ENCODE measurements around the gene CCND3.

The CCND3 gene

DNA sequence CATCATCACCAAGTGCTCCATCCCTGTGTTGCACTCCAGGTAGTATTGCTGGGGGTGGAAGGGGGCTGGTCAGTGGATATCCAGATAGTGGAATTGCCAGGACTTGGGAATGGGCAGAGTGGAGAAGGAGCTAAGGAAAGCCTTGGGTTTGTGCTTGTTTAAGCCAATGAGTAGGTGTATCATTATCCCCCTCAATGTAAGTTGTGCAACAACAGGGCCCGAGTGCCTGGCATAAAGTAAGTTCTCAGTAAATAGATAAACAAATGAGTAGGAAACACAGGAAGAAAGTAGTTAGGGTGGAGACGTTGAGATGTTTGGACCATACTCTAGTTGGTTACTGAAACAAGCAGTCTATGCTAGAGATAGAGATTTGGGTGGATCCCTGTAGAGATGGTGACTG lies 9.8 kb downstream of the CCND3 start:
- H3K36me3 ChIP-seq (ENCODE audit: insufficient read depth, low read length): peaks cover 81% of the 10 kb centered on the region
- no peak overlapping the region for H3K4me3 ChIP-seq (ENCODE audit: low read length)
- no peaks in the 10 kb centered on the region for H3K9me3 ChIP-seq (ENCODE audit: low read length)

DNA sequence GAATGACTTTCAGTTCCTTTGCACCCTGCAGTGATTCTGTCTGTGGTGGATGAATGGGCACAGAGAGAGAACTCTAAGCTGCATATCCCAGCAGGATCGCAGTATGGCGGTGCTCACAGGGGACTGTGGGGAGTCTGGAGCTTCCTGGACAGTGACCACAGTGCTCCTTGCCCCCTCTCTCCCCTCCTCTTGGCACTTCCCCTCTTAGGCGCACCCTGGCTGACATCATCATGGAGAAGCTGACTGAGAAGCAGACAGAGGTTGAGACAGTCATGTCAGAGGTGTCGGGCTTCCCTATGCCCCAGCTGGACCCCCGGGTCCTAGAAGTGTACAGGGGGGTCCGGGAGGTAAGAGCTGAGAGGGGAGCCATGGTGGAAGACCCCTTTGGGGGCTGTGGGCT lies 11.7 kb downstream of the CCND3 start:
- H3K4me3 ChIP-seq (ENCODE audit: low read length): no peak overlapping the region
- peaks cover 83% of the 10 kb centered on the region for H3K36me3 ChIP-seq (ENCODE audit: insufficient read depth, low read length)
- H3K4me1 ChIP-seq (ENCODE audit: insufficient read depth, low read length): peaks cover 3% of the 10 kb centered on the region
- no peaks in the 10 kb centered on the region for H3K27me3 ChIP-seq (ENCODE audit: insufficient read depth, low read length)
- no peaks in the 10 kb centered on the region for H3K9me3 ChIP-seq (ENCODE audit: low read length)
- no peak overlapping the region for H2AFZ ChIP-seq (ENCODE audit: low read depth, low read length)

More for the DNA sequence above, 9.8 kb downstream of the CCND3 start:
- Histone ChIP-seq H3K27me3 (ENCODE audit: insufficient read depth, low read length) (no peaks in the 10 kb centered on the region), H2AFZ (ENCODE audit: low read depth, low read length) (no peak overlapping the region), H3K4me1 (ENCODE audit: insufficient read depth, low read length) (peaks cover 13% of the 10 kb centered on the region)

DNA sequence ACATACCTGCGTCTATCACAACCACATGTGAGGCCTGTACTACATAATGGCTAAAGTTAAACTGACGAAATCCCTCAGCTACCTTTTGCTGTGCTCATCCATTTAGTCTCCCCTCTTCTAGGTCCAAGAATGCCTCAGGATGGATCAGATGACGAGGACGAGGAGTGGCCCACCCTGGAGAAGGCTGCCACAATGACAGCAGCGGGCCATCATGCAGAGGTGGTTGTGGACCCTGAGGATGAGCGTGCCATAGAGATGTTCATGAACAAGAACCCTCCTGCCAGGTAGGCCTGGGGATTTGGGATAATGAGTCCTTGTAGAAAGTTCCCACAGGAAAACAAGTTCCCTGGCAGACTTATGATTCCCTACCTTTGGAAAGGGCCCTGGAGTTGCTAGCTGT lies 14.4 kb downstream of the CCND3 start:
- Histone ChIP-seq H2AFZ (ENCODE audit: low read depth, low read length) (no peak overlapping the region), H3K36me3 (ENCODE audit: insufficient read depth, low read length) (peaks cover 74% of the 10 kb centered on the region), H3K4me3 (ENCODE audit: low read length) (no peak overlapping the region)

DNA sequence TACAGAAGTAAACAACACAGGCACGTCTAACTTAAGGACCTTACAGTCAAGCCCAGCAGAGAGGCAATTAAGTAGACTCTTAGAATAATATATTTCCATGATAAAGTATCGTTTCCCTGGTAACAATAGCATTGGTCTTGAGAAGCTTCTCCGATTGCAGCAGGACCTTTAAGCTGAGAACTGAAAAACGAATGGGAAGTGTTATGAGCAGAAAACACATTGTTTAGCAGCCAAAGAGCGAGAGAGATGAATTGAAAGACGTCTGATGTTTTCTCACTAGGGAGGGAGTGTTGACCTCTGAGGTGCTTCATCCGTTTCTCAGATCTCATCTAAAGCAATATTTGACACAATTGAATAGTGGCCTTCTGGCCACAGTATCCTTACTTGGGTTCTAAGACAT lies 19.5 kb downstream of the CCND3 start:
- peaks cover 23% of the 10 kb centered on the region for H3K36me3 ChIP-seq (ENCODE audit: insufficient read depth, low read length)
- H3K4me1 ChIP-seq (ENCODE audit: insufficient read depth, low read length): peaks cover 32% of the 10 kb centered on the region
- H3K9me3 ChIP-seq (ENCODE audit: low read length): no peaks in the 10 kb centered on the region
- no peak overlapping the region for H2AFZ ChIP-seq (ENCODE audit: low read depth, low read length)
- peak overlapping the region; percentile 64 for H3K4me3 ChIP-seq (ENCODE audit: low read length)
- no peaks in the 10 kb centered on the region for H3K27me3 ChIP-seq (ENCODE audit: insufficient read depth, low read length)

More for the DNA sequence above, 14.4 kb downstream of the CCND3 start:
- Histone ChIP-seq H3K9me3 (ENCODE audit: low read length) (no peaks in the 10 kb centered on the region), H3K4me1 (ENCODE audit: insufficient read depth, low read length) (peaks cover 16% of the 10 kb centered on the region), H3K27me3 (ENCODE audit: insufficient read depth, low read length) (no peaks in the 10 kb centered on the region)

DNA sequence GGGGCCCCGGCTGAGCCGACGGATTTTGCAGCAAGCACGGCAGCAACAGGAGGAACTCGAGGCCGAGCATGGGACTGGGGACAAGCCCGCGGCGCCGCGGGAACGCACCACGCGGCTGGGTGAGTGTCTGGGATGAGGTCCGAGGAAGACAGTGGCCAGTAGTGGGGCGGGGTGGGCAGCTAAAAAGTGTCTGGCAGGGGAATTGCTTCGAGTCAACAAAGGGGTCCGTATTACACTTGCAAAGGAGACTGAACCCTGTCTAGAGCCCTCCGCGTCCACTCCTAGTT lies 20.0 kb downstream of the CCND3 start:
- Histone ChIP-seq H3K27me3 (ENCODE audit: insufficient read depth, low read length) (no peaks in the 10 kb centered on the region), H3K9me3 (ENCODE audit: low read length) (no peaks in the 10 kb centered on the region), H3K4me1 (ENCODE audit: insufficient read depth, low read length) (peaks cover 32% of the 10 kb centered on the region), H3K36me3 (ENCODE audit: insufficient read depth, low read length) (peaks cover 21% of the 10 kb centered on the region), H2AFZ (ENCODE audit: low read depth, low read length) (peak overlapping the region; percentile 82), H3K4me3 (ENCODE audit: low read length) (peak overlapping the region; percentile 64)

DNA sequence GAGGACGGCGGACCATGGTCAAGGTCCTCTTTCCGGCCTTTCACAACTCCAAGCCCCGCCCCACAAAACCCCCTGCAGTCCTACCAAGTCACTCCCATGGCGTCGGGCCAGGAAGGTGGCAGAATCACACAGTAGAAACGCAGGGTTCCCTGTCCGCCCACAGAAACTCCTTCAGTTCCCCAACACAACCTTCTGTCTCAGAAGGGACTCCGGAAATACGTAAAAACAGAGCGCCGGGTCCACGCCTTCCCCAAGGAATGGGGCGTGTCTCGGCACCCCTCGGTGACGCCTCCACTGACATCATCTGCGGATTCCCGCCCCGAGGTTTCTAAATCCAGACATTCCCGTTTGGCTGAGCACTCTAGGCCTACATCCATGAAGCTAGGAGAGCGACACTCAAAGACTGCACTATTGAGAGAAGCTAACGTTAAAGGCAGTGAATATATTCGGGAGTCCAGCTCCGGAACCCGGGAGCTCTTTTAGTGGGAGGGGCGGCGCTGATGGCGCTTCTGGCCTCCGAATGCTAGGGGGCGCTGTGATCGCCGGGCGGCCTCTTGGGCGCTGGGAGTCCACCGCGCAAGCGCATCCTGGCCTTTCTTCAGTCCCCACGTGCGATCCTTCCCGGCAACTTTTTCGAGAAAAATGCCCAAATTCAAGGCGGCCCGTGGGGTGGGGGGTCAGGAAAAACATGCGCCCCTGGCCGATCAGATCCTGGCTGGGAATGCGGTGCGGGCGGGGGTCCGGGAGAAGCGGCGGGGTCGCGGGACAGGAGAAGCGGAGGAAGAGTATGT lies 20.5 kb downstream of the CCND3 start, which contains the start of the genes BYSL and MED20:
TSS of gene BYSL (plus strand) at position 579 of the 791 bp plus-strand sequence. CDS start at position 643, 64 bp downstream.
TSS of gene MED20 (minus strand) at position 219 of the 791 bp plus-strand sequence. CDS start at position 98, 121 bp downstream.
- peak within 1 kb of the TSS; percentile 82 for H2AFZ ChIP-seq (ENCODE audit: low read depth, low read length)
- no peaks in the 10 kb centered on the region for H3K9me3 ChIP-seq (ENCODE audit: low read length)
- peaks cover 32% of the 10 kb centered on the region for H3K4me1 ChIP-seq (ENCODE audit: insufficient read depth, low read length)
- peak within 1 kb of the TSS; percentile 64 for H3K4me3 ChIP-seq (ENCODE audit: low read length)
- H3K36me3 ChIP-seq (ENCODE audit: insufficient read depth, low read length): peaks cover 22% of the 10 kb centered on the region
- H3K27me3 ChIP-seq (ENCODE audit: insufficient read depth, low read length): no peaks in the 10 kb centered on the region

DNA sequence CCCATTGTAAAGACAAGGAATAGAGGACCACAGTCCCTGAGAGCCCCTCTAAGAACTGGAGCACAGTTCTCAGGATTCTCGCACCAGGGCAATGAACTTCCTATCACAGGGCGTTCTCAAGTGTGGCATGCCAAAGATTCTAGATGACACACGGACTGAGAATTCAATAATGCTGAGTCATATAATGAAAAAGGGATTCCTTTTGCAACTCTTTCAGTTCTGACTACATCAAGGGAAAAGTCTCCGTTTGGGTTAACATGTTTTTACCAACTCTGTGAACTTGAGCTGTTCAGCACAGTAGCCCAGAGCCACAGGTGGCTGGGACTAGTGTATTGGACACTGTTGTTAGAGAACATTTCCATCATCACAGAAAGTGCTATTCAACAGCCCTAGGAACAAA lies 24.1 kb downstream of the CCND3 start:
- Histone ChIP-seq H3K4me1 (ENCODE audit: insufficient read depth, low read length) (peaks cover 19% of the 10 kb centered on the region), H2AFZ (ENCODE audit: low read depth, low read length) (no peak overlapping the region), H3K4me3 (ENCODE audit: low read length) (no peak overlapping the region), H3K36me3 (ENCODE audit: insufficient read depth, low read length) (peaks cover 33% of the 10 kb centered on the region), H3K9me3 (ENCODE audit: low read length) (no peaks in the 10 kb centered on the region), H3K27me3 (ENCODE audit: insufficient read depth, low read length) (no peaks in the 10 kb centered on the region)

DNA sequence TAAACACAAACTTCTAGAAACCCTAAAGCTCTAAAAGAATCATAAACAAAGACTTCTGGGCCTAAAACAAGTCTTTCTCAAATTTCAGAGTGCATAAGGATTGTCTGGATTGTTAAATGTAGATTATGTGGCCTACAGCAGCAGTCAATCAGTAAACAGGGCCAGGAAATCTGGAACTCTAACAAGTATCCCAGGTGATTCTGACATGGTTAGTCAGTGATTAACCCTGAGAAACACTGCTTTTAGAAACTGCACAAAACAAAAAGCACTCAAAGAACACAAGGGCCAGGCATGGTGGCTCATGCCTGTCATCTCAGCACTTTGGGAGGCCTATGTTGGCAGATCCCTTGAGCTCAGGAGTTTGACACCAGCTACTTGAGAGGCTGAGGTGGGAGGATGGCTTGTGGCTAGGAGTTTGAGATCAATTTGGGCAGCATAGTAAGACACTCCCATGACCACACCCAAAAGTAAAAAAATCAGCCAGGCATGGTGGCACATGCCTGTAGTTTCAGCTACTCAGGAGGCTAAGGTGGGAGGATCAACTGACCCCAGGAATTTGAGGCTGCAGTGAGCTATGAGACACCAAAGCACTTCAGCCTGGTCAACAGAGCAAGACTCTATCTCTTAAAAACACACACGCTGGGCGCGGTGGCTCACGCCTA lies 26.6 kb downstream of the CCND3 start:
- no peaks in the 10 kb centered on the region for H3K9me3 ChIP-seq (ENCODE audit: low read length)
- peaks cover 10% of the 10 kb centered on the region for H3K4me1 ChIP-seq (ENCODE audit: insufficient read depth, low read length)
- peaks cover 39% of the 10 kb centered on the region for H3K36me3 ChIP-seq (ENCODE audit: insufficient read depth, low read length)
- no peak overlapping the region for H2AFZ ChIP-seq (ENCODE audit: low read depth, low read length)
- H3K27me3 ChIP-seq (ENCODE audit: insufficient read depth, low read length): no peaks in the 10 kb centered on the region
- no peak overlapping the region for H3K4me3 ChIP-seq (ENCODE audit: low read length)

DNA sequence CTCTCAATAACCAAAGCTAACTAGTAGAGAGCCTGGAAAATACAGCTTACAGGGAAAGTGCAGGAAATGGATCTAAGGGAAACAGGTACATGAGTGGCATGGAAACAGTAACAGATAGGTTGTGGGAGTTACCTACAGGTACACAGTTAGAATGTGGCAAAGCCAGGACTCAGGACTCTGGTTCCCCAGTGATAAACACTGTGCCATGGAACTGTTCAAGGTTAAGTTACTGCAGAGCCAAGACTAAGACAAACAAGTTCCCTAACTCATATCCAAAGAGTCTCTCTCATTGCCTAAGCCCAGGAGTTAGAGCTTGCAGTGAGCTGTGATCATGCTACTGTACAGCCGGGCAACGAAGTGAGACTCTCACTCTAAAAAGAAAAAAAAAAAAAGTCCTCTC lies 27.3 kb downstream of the CCND3 start:
- Histone ChIP-seq H3K4me1 (ENCODE audit: insufficient read depth, low read length) (peaks cover 3% of the 10 kb centered on the region), H3K4me3 (ENCODE audit: low read length) (no peak overlapping the region), H3K36me3 (ENCODE audit: insufficient read depth, low read length) (peaks cover 43% of the 10 kb centered on the region), H3K27me3 (ENCODE audit: insufficient read depth, low read length) (no peaks in the 10 kb centered on the region), H2AFZ (ENCODE audit: low read depth, low read length) (no peak overlapping the region), H3K9me3 (ENCODE audit: low read length) (no peaks in the 10 kb centered on the region)

DNA sequence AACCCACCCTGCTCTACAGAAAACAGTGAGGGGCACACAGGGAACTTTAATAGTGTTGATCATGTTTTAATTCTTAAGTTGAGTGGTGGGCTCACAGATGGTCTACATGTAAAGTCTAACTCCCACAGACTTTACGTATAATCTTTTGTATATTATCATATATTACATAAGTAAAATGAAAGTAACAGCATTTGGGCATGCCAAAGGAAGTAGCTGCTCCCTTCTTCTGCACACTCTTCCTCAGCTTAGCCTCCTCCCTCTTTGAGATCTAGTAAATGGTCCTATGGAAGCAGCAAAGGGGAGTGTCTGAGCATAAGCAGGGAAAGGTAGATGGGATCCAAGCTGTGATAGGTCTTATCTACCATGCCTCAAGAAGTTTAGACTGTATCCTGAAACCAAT lies 31.9 kb downstream of the CCND3 start:
- no peaks in the 10 kb centered on the region for H3K27me3 ChIP-seq (ENCODE audit: insufficient read depth, low read length)
- peaks cover 62% of the 10 kb centered on the region for H3K36me3 ChIP-seq (ENCODE audit: insufficient read depth, low read length)
- no peaks in the 10 kb centered on the region for H3K4me1 ChIP-seq (ENCODE audit: insufficient read depth, low read length)
- H2AFZ ChIP-seq (ENCODE audit: low read depth, low read length): no peak overlapping the region
- H3K9me3 ChIP-seq (ENCODE audit: low read length): no peaks in the 10 kb centered on the region
- no peak overlapping the region for H3K4me3 ChIP-seq (ENCODE audit: low read length)

DNA sequence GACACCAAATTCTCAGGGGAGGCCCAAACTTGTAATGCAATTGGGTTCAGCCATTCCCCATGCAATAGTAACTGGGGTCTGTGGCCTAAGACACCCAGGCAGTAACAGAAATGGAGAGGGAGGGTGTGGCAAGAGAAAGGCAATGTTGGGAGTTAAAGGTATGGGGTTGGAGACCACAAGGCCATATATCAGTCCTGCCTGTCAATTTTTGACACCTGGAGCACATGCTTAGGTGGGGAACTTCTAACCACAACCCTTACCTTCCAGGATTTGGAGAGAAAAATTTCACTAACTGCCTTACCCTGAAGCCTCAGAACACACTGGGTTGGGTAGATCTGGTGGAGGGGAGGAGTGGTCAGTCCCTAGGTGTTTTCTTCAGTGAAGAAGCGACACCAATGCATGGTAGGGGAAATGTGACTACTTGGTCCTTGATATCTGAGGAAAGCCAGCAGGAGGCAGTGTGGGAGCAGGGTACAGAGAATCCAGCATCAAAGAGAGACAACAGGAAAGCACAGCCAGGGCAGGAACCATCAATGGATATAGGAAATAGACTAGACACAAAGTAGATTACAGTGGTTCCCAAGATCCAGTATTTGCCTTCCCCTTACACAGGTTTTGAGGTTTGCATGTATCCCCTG lies 39.6 kb downstream of the CCND3 start:
- no peaks in the 10 kb centered on the region for H3K9me3 ChIP-seq (ENCODE audit: low read length)
- no peaks in the 10 kb centered on the region for H3K27me3 ChIP-seq (ENCODE audit: insufficient read depth, low read length)
- H2AFZ ChIP-seq (ENCODE audit: low read depth, low read length): no peak overlapping the region
- H3K4me3 ChIP-seq (ENCODE audit: low read length): no peak overlapping the region
- no peaks in the 10 kb centered on the region for H3K4me1 ChIP-seq (ENCODE audit: insufficient read depth, low read length)
- peaks cover 31% of the 10 kb centered on the region for H3K36me3 ChIP-seq (ENCODE audit: insufficient read depth, low read length)

DNA sequence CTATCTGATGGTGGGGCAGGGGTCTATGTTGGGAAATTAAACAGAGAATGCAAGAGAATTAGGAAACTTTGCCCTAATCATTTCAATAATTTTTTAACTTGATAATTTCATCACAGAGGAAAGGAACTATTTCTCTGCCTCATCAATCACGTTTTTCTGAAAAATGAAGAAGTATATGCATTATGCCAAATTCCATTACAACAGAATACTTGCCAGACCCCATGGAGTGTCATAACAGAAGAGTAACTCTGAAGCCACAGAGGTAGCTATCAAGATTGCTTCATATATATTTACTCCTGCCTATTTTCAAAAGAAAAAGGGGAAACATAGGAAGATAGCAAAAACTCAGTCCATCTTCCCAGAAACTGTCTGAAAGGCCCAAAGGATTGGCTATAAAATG lies 40.7 kb downstream of the CCND3 start:
- Histone ChIP-seq H3K9me3 (ENCODE audit: low read length) (no peaks in the 10 kb centered on the region), H3K27me3 (ENCODE audit: insufficient read depth, low read length) (no peaks in the 10 kb centered on the region), H3K36me3 (ENCODE audit: insufficient read depth, low read length) (peaks cover 20% of the 10 kb centered on the region), H3K4me3 (ENCODE audit: low read length) (no peak overlapping the region), H2AFZ (ENCODE audit: low read depth, low read length) (no peak overlapping the region), H3K4me1 (ENCODE audit: insufficient read depth, low read length) (peaks cover 8% of the 10 kb centered on the region)

DNA sequence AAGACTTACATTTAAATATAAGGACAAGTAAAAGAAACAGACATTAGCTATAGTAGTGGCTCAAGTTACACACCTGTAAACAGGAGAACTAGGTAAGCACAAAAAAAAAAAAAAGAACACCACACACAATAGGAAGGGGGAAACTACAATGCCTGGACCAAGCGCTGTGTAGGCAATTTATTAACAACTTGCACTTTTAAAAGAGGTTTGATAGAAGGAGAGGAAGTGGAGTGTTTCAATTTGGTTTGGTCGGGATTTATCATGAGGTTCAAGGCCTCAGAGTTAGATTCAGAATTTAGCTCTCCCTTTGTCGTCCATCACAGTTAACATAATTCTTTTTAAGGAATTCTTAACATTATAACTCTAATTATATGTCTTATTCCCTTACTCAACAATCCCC lies 45.3 kb downstream of the CCND3 start:
- Histone ChIP-seq H3K9me3 (ENCODE audit: low read length) (no peaks in the 10 kb centered on the region), H3K36me3 (ENCODE audit: insufficient read depth, low read length) (peaks cover 4% of the 10 kb centered on the region), H3K4me1 (ENCODE audit: insufficient read depth, low read length) (peaks cover 25% of the 10 kb centered on the region), H3K4me3 (ENCODE audit: low read length) (peak overlapping the region; percentile 75), H3K27me3 (ENCODE audit: insufficient read depth, low read length) (no peaks in the 10 kb centered on the region), H2AFZ (ENCODE audit: low read depth, low read length) (no peak overlapping the region)

All from neuron (in vitro differentiated cells).